Hematopoietic multipotent progenitor cell treated with erythropoietin and hydrocortisone succinate and interleukin-3 and kit ligand, for 6 days (in vitro differentiated cells): ENCODE results near the gene P2RX6.
"Not testable (repeated sequence)": the region's sequence is repeated elsewhere in the genome, so short reads cannot be mapped to it uniquely, and the experiment has no call there.

Source experiments
- DNase-seq: peaks from one replicate; pipeline ENCODE4 v3.0.0-alpha.2; 2015

The P2RX6 gene

GRCh38 chr22:21034989-21035388 lies 20.0 kb downstream of the P2RX6 start:
- no peak for DNase-seq

- no peak for DNase-seq
Measured at GRCh38 chr22:21038405-21038804, 23.4 kb downstream of the P2RX6 start.

- DNase-seq: not testable (repeated sequence)
Measured at GRCh38 chr22:21039158-21039557, 24.2 kb downstream of the P2RX6 start.

- no peak for DNase-seq
Measured at GRCh38 chr22:21041937-21042336, 27.0 kb downstream of the P2RX6 start.

- DNase-seq: no peak
Measured at GRCh38 chr22:21042978-21043859, 28.3 kb downstream of the P2RX6 start.

GRCh38 chr22:21043860-21044535 lies 29.0 kb downstream of the P2RX6 start:
- DNase-seq: no peak

GRCh38 chr22:21044931-21045584 lies 30.1 kb downstream of the P2RX6 start:
- peak; percentile 35 for DNase-seq

- peak; percentile 92 for DNase-seq
Measured at GRCh38 chr22:21045585-21046294, 30.8 kb downstream of the P2RX6 start, which contains the start of gene LRRC74B. TSS of gene LRRC74B (plus strand) at chr22:21045946. CDS start at chr22:21045987, 41 bp downstream.

- no peak for DNase-seq
Measured at GRCh38 chr22:21047035-21047661, 32.2 kb downstream of the P2RX6 start.

- DNase-seq: no peak
Measured at GRCh38 chr22:21047730-21048129, 32.8 kb downstream of the P2RX6 start.

- DNase-seq: not testable (repeated sequence)
Measured at GRCh38 chr22:21048448-21048847, 33.5 kb downstream of the P2RX6 start.

- DNase-seq: not testable (repeated sequence)
Measured at GRCh38 chr22:21048965-21049364, 34.0 kb downstream of the P2RX6 start.

- no peak for DNase-seq
Measured at GRCh38 chr22:21051145-21051830, 36.3 kb downstream of the P2RX6 start.

- DNase-seq: no peak
Measured at GRCh38 chr22:21051831-21052400, 37.0 kb downstream of the P2RX6 start.

- DNase-seq: no peak
Measured at GRCh38 chr22:21052715-21053459, 37.9 kb downstream of the P2RX6 start.

- DNase-seq: no peak
Measured at GRCh38 chr22:21054046-21054713, 39.2 kb downstream of the P2RX6 start.

GRCh38 chr22:21054714-21055563 lies 40.0 kb downstream of the P2RX6 start:
- DNase-seq: no peak

GRCh38 chr22:21055564-21055834 lies 40.5 kb downstream of the P2RX6 start:
- DNase-seq: no peak

GRCh38 chr22:21055880-21056319 lies 40.9 kb downstream of the P2RX6 start:
- peak; percentile 40 for DNase-seq
